HG03432 (cell line): ENCODE data around the gene SLCO2B1.

ENCODE experiments used
- ATAC-seq: cut with Tn5 transposase; IDR thresholded peaks from one replicate; pipeline ENCODE4 v1.9.1; 2021; ENCODE audit warnings: mild to moderate bottlenecking, moderate library complexity; ENCODE audit not compliant: unreplicated experiment

Gene SLCO2B1

GRCh38 chr11:75145196-75145971, 5.5 kb upstream of the SLCO2B1 start:
- ATAC-seq = no peak

- ATAC-seq = no peak
Observed at GRCh38 chr11:75145972-75146519, 4.9 kb upstream of the SLCO2B1 start.

- ATAC-seq = no peak
Observed at GRCh38 chr11:75146711-75147110, 4.2 kb upstream of the SLCO2B1 start.

- ATAC-seq = no peak
Observed at GRCh38 chr11:75147191-75147874, 3.6 kb upstream of the SLCO2B1 start.

- ATAC-seq = no peak
Observed at GRCh38 chr11:75147875-75148263, 3.0 kb upstream of the SLCO2B1 start.

GRCh38 chr11:75148436-75148983, 2.4 kb upstream of the SLCO2B1 start:
- ATAC-seq = no peak

- ATAC-seq = no peak
Observed at GRCh38 chr11:75149766-75150465, 991 bp upstream of the SLCO2B1 start.

GRCh38 chr11:75151346-75152047, 590 bp downstream of the SLCO2B1 start:
- ATAC-seq = no peak

GRCh38 chr11:75152090-75152489, 1.2 kb downstream of the SLCO2B1 start:
- no peak for ATAC-seq

- ATAC-seq = no peak
Observed at GRCh38 chr11:75152651-75153427, 1.9 kb downstream of the SLCO2B1 start.

- ATAC-seq = no peak
Observed at GRCh38 chr11:75154646-75155569, 4.0 kb downstream of the SLCO2B1 start.

GRCh38 chr11:75155570-75156422, 4.9 kb downstream of the SLCO2B1 start:
- ATAC-seq = no peak

GRCh38 chr11:75158241-75158640, 7.3 kb downstream of the SLCO2B1 start:
- no peak for ATAC-seq

GRCh38 chr11:75158696-75159150, 7.8 kb downstream of the SLCO2B1 start:
- ATAC-seq = no peak

- ATAC-seq = no peak
Observed at GRCh38 chr11:75159151-75159953, 8.4 kb downstream of the SLCO2B1 start.

- no peak for ATAC-seq
Observed at GRCh38 chr11:75160220-75160757, 9.4 kb downstream of the SLCO2B1 start.

- ATAC-seq = no peak
Observed at GRCh38 chr11:75160880-75161279, 10.0 kb downstream of the SLCO2B1 start.
